IPS-15b (cell line): ENCODE measurements around the gene PACRG.

Source experiments
- H3K27me3 ChIP-seq: one replicate; pipeline ENCODE4 v1.6.1; 2013; ENCODE audit warnings: low read length; ENCODE audit not compliant: control insufficient read depth, insufficient read depth
- H3K36me3 ChIP-seq: one replicate; pipeline ENCODE4 v1.6.1; 2013; ENCODE audit warnings: low read length; ENCODE audit not compliant: control insufficient read depth, insufficient read depth
- H3K4me1 ChIP-seq: one replicate; pipeline ENCODE4 v1.6.1; 2013; ENCODE audit warnings: mild to moderate bottlenecking, low read length; ENCODE audit not compliant: control insufficient read depth, insufficient read depth
- H3K4me3 ChIP-seq: one replicate; pipeline ENCODE4 v1.5.1; 2013; ENCODE audit warnings: low read depth, low read length
- H3K9ac ChIP-seq: one replicate; pipeline ENCODE4 v1.6.1; 2013; ENCODE audit warnings: low read depth, mild to moderate bottlenecking, low read length
- H3K9me3 ChIP-seq: one replicate; pipeline ENCODE4 v1.6.1; 2013; ENCODE audit warnings: mild to moderate bottlenecking, low read length; ENCODE audit not compliant: control insufficient read depth, insufficient read depth

Gene PACRG

GRCh38 chr6:163199371-163199770 lies 471.6 kb downstream of the PACRG start:
- no peaks in the 10 kb centered on the region for H3K27me3 ChIP-seq
- no peaks in the 10 kb centered on the region for H3K36me3 ChIP-seq
- no peak overlapping the region for H3K9ac ChIP-seq
- no peaks in the 10 kb centered on the region for H3K9me3 ChIP-seq
- H3K4me1 ChIP-seq: no peaks in the 10 kb centered on the region
- no peak overlapping the region for H3K4me3 ChIP-seq

GRCh38 chr6:163200289-163200688 lies 472.5 kb downstream of the PACRG start:
- Histone ChIP-seq H3K4me3 (no peak overlapping the region), H3K9ac (no peak overlapping the region)

GRCh38 chr6:163200694-163201093 lies 472.9 kb downstream of the PACRG start:
- Histone ChIP-seq H3K4me1 (no peaks in the 10 kb centered on the region), H3K4me3 (no peak overlapping the region), H3K27me3 (no peaks in the 10 kb centered on the region), H3K9ac (no peak overlapping the region), H3K9me3 (no peaks in the 10 kb centered on the region), H3K36me3 (no peaks in the 10 kb centered on the region)

More at GRCh38 chr6:163200289-163200688, 472.5 kb downstream of the PACRG start:
- Histone ChIP-seq H3K9me3 (no peaks in the 10 kb centered on the region), H3K4me1 (no peaks in the 10 kb centered on the region), H3K27me3 (no peaks in the 10 kb centered on the region), H3K36me3 (no peaks in the 10 kb centered on the region)

GRCh38 chr6:163201855-163202254 lies 474.1 kb downstream of the PACRG start:
- no peaks in the 10 kb centered on the region for H3K4me1 ChIP-seq
- no peak overlapping the region for H3K4me3 ChIP-seq
- no peaks in the 10 kb centered on the region for H3K27me3 ChIP-seq
- no peaks in the 10 kb centered on the region for H3K9me3 ChIP-seq
- H3K36me3 ChIP-seq: no peaks in the 10 kb centered on the region
- H3K9ac ChIP-seq: no peak overlapping the region

GRCh38 chr6:163206196-163206595 lies 478.4 kb downstream of the PACRG start:
- Histone ChIP-seq H3K9me3 (no peaks in the 10 kb centered on the region), H3K36me3 (no peaks in the 10 kb centered on the region), H3K27me3 (no peaks in the 10 kb centered on the region), H3K4me1 (no peaks in the 10 kb centered on the region), H3K4me3 (no peak overlapping the region), H3K9ac (no peak overlapping the region)

- Histone ChIP-seq H3K4me3 (no peak overlapping the region), H3K9me3 (no peaks in the 10 kb centered on the region), H3K9ac (no peak overlapping the region), H3K36me3 (no peaks in the 10 kb centered on the region), H3K4me1 (no peaks in the 10 kb centered on the region), H3K27me3 (no peaks in the 10 kb centered on the region)
Observed at GRCh38 chr6:163207431-163208383, 479.9 kb downstream of the PACRG start.

- Histone ChIP-seq H3K9ac (no peak overlapping the region), H3K36me3 (no peaks in the 10 kb centered on the region), H3K4me1 (no peaks in the 10 kb centered on the region), H3K27me3 (no peaks in the 10 kb centered on the region), H3K4me3 (no peak overlapping the region), H3K9me3 (no peaks in the 10 kb centered on the region)
Observed at GRCh38 chr6:163209005-163209404, 481.2 kb downstream of the PACRG start.

GRCh38 chr6:163212123-163212522 lies 484.3 kb downstream of the PACRG start:
- H3K4me1 ChIP-seq: no peaks in the 10 kb centered on the region
- no peaks in the 10 kb centered on the region for H3K27me3 ChIP-seq
- H3K9ac ChIP-seq: no peak overlapping the region
- no peaks in the 10 kb centered on the region for H3K9me3 ChIP-seq
- H3K36me3 ChIP-seq: no peaks in the 10 kb centered on the region
- H3K4me3 ChIP-seq: no peak overlapping the region

GRCh38 chr6:163214259-163214658 lies 486.5 kb downstream of the PACRG start:
- no peak overlapping the region for H3K9ac ChIP-seq
- H3K4me1 ChIP-seq: no peaks in the 10 kb centered on the region
- H3K9me3 ChIP-seq: no peaks in the 10 kb centered on the region
- H3K27me3 ChIP-seq: no peaks in the 10 kb centered on the region
- H3K36me3 ChIP-seq: no peaks in the 10 kb centered on the region
- H3K4me3 ChIP-seq: no peak overlapping the region

- Histone ChIP-seq H3K4me1 (no peaks in the 10 kb centered on the region), H3K9me3 (no peaks in the 10 kb centered on the region), H3K9ac (no peak overlapping the region), H3K27me3 (no peaks in the 10 kb centered on the region), H3K4me3 (no peak overlapping the region), H3K36me3 (no peaks in the 10 kb centered on the region)
Observed at GRCh38 chr6:163218361-163218894, 490.7 kb downstream of the PACRG start.

GRCh38 chr6:163226181-163226835 lies 498.5 kb downstream of the PACRG start:
- H3K4me1 ChIP-seq: no peaks in the 10 kb centered on the region
- no peaks in the 10 kb centered on the region for H3K9me3 ChIP-seq
- H3K36me3 ChIP-seq: no peaks in the 10 kb centered on the region
- no peak overlapping the region for H3K9ac ChIP-seq
- no peaks in the 10 kb centered on the region for H3K27me3 ChIP-seq
- no peak overlapping the region for H3K4me3 ChIP-seq
